ENCODE data around the gene MAPKAP1.

DNA sequence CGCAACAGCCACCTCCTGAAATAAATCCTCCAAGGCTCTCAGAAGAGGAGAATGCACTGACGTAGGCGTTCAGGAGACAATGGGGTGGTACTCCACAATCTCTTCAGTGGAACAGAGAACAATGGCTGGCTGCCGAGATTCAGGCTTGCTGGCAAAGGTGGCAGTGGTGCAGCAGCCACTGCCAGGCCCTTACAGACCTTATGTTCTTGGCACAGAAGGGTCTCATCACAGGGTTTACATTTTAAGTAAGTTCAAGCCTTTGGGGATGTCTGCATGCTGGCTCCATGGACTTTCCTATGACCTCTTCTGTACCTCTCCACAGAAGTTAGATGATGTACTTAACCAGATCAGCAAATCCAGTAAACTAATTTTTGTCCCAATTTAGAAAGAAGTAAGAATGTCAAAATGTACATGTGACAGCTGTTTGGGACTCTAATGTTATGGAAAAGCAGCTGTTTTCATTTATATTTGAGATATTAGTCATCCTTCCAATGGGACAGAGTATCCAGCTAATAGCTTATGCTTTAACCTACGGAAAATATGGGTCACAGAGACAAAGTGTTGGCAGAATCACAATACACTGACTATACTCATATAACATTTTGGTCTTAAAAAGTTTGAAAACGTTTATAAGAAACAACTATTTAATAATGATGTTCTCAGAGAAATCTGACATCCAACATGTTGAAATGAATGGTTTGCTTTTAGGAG, 180.9 kb downstream of the MAPKAP1 start:
- TF ChIP-seq, protein P1, sequence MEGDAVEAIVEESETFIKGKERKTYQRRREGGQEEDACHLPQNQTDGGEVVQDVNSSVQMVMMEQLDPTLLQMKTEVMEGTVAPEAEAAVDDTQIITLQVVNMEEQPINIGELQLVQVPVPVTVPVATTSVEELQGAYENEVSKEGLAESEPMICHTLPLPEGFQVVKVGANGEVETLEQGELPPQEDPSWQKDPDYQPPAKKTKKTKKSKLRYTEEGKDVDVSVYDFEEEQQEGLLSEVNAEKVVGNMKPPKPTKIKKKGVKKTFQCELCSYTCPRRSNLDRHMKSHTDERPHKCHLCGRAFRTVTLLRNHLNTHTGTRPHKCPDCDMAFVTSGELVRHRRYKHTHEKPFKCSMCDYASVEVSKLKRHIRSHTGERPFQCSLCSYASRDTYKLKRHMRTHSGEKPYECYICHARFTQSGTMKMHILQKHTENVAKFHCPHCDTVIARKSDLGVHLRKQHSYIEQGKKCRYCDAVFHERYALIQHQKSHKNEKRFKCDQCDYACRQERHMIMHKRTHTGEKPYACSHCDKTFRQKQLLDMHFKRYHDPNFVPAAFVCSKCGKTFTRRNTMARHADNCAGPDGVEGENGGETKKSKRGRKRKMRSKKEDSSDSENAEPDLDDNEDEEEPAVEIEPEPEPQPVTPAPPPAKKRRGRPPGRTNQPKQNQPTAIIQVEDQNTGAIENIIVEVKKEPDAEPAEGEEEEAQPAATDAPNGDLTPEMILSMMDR (IDR thresholded peaks at IDR 0.05): no peak
- no peak for TF ChIP-seq POLR2AphosphoS5 (IDR thresholded peaks at IDR 0.05; ENCODE audit: insufficient read depth in 1 of 2, low read depth in 1 of 2)

Measured in vagina (tissue), 2 donors.